ENCODE data around the gene GMNC. TPM values are rescaled to one million over a fixed set of nuclear protein-coding genes. Genes with fewer than 3 reads are reported as not detected.
"Not testable (repeated sequence)": the region's sequence is repeated elsewhere in the genome, so short reads cannot be mapped to it uniquely, and the experiment has no call there.

GMNC gene
- total and polyA plus RNA-seq, 3 donors from 2014 or later, result 2.2 to 8.2 (median 2.3) TPM

- Histone ChIP-seq H3K4me1 (no peaks in the 10 kb centered on the region), H3K4me3 (no peak overlapping the region), H3K27me3 (no peaks in the 10 kb centered on the region), H3K36me3 (ENCODE audit: low read depth, missing control alignments) (no peaks in the 10 kb centered on the region), H3K27ac (no peak overlapping the region), H3K9me3 (no peaks in the 10 kb centered on the region)
- intact Hi-C loops (cut with DNase I; ENCODE audit: low total_unique reads), result no loop called here
- DNase-seq, result no peak
- TF ChIP-seq POLR2A (IDR thresholded peaks at IDR 0.05), result no peak
- TF ChIP-seq CTCF (IDR thresholded peaks at IDR 0.05), result no peak
- 48 to 60% methylated on average over 3 of the region's 3 CpGs for WGBS, 2 donors
Measured at GRCh38 chr3:190883141-190883540, 20.6 kb upstream of the GMNC start.

GRCh38 chr3:190877925-190878324, 15.4 kb upstream of the GMNC start:
- intact Hi-C loops (cut with DNase I; ENCODE audit: low total_unique reads), result no loop called here
- no peak for TF ChIP-seq POLR2A (IDR thresholded peaks at IDR 0.05)
- TF ChIP-seq CTCF (IDR thresholded peaks at IDR 0.05), result peak in 2 of 3 experiments; percentile 60 to 72
- Histone ChIP-seq H3K27ac (no peak overlapping the region), H3K9me3 (no peaks in the 10 kb centered on the region), H3K4me3 (no peak overlapping the region), H3K27me3 (no peaks in the 10 kb centered on the region), H3K36me3 (ENCODE audit: low read depth, missing control alignments) (no peaks in the 10 kb centered on the region), H3K4me1 (no peaks in the 10 kb centered on the region)
- peak; percentile 76 for DNase-seq
- 55 to 68% methylated on average over 17 of the region's 17 CpGs for WGBS, 2 donors

GRCh38 chr3:190876433-190876832, 13.9 kb upstream of the GMNC start:
- H3K27ac ChIP-seq; H3K9me3 ChIP-seq; DNase-seq; intact Hi-C loops (cut with DNase I; ENCODE audit: low total_unique reads); H3K4me1 ChIP-seq; H3K36me3 ChIP-seq (ENCODE audit: low read depth, missing control alignments); H3K27me3 ChIP-seq; H3K4me3 ChIP-seq: not testable (repeated sequence)
- WGBS, 2 donors, result 60 to 76% methylated on average over 1 to 7 of the region's 7 CpGs

GRCh38 chr3:190875061-190875460, 12.6 kb upstream of the GMNC start:
- DNase-seq; H3K27ac ChIP-seq; H3K9me3 ChIP-seq; H3K4me3 ChIP-seq; H3K36me3 ChIP-seq (ENCODE audit: low read depth, missing control alignments); H3K27me3 ChIP-seq; intact Hi-C loops (cut with DNase I; ENCODE audit: low total_unique reads); H3K4me1 ChIP-seq: not testable (repeated sequence)
- WGBS, 2 donors, result 59 to 76% methylated on average over 2 to 9 of the region's 9 CpGs

- no peak for DNase-seq
- H3K27me3 ChIP-seq, result no peaks in the 10 kb centered on the region
- no peak overlapping the region for H3K4me3 ChIP-seq
- H3K9me3 ChIP-seq, result no peaks in the 10 kb centered on the region
- H3K4me1 ChIP-seq, result no peaks in the 10 kb centered on the region
- WGBS, 2 donors, result 43 to 56% methylated on average over 3 of the region's 3 CpGs
- H3K27ac ChIP-seq, result no peak overlapping the region
- intact Hi-C loops (cut with DNase I; ENCODE audit: low total_unique reads), result no loop called here
- no peak for TF ChIP-seq CTCF (IDR thresholded peaks at IDR 0.05)
- TF ChIP-seq POLR2A (IDR thresholded peaks at IDR 0.05), result no peak
- H3K36me3 ChIP-seq (ENCODE audit: low read depth, missing control alignments), result no peaks in the 10 kb centered on the region
Measured at GRCh38 chr3:190870127-190870526, 7.6 kb upstream of the GMNC start.

- Histone ChIP-seq H3K4me1 (no peaks in the 10 kb centered on the region), H3K27ac (no peak overlapping the region), H3K4me3 (no peak overlapping the region), H3K36me3 (ENCODE audit: low read depth, missing control alignments) (no peaks in the 10 kb centered on the region), H3K27me3 (no peaks in the 10 kb centered on the region), H3K9me3 (no peaks in the 10 kb centered on the region)
- intact Hi-C loops (cut with DNase I; ENCODE audit: low total_unique reads), result no loop called here
- WGBS, 2 donors, result 74 to 79% methylated on average over 2 of the region's 2 CpGs
- no peak for DNase-seq
- TF ChIP-seq POLR2A (IDR thresholded peaks at IDR 0.05), result no peak
- TF ChIP-seq CTCF (IDR thresholded peaks at IDR 0.05), result no peak
Measured at GRCh38 chr3:190867071-190867470, 4.6 kb upstream of the GMNC start.
